Central memory CD4-positive, alpha-beta T cell (primary cell): ENCODE results near the gene MAPKAPK3.

ENCODE experiments used
- DNase-seq: peaks from one replicate; pipeline ENCODE4 v3.0.0; 2022

Gene MAPKAPK3

DNA sequence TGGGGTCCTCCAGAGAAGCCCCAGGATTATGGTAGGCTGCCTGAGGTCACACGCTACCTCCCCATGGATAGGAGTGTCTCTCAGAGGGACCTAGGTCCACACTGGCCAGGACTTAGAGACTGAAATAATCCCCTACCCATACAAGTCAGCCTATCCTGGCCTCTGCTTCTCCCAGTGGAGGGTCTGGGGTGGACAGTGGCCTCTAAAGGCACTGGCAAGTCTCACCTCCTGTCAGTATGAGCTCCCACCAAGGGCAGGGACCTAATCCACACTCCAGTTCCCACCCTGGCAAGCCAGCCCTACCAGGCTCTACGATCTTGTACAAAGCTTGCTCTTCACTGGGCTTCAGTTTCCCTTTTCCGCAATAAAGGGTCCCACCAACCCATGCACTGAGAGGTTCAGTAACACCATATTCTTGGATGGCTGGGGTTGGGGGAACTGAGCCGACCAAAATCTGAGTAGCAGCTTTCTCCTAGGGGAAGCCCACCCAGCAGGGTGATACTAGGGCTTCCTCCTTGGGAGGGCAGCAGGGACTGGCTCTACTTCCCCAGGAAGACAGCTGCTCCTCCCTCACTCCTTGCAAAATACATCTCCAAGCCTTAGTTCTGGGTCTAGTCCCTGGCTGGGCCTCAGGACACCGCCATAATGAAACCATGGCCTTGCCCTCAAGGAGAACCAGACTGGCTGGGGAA is 7.7 kb upstream of the MAPKAPK3 start:
- no peak for DNase-seq

GRCh38 chr3:50609763-50610085 is 7.2 kb upstream of the MAPKAPK3 start:
- no peak for DNase-seq

- no peak for DNase-seq
These were observed 6.6 kb upstream of the MAPKAPK3 start for GRCh38 chr3:50610181-50610971.

- DNase-seq, result no peak
These were observed 5.9 kb upstream of the MAPKAPK3 start for GRCh38 chr3:50610992-50611463.

DNA sequence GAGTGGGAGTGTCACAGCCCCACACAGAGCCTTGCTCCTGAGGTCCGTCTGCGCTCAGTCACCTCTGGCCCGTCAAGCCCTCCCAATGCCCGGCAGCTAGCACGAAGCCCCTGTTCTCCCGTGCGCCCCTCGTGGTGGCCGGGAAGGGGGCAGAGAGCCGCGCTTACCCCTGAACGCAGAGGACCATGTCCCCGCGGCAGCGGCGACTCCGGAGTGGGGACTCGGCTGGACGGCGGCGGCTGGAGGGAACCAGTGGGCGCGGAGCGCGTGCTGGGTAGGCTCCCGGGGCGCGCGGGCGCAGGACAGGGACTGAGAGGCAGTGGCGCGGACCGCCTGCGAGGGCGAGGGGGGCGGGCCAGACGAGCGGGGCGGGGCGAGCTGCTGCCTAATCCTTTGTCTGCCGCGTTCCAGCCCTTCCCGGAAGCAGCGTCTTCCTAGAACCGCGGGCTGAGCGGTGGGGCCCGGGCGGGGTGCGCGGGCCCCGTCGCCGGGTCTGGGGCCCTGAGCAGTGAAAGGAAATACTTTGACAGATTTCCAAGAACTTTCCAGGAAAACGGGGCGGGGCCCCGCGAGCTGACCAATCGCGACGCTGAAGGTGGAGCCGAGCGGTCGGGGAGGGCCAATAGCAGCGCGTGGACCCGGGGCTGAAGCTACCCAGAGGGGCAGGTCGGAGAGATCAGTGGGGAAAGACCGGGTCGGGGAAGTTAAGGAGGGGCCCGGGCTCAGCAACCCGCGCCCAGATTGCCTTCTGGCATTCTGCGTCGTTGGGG is 5.3 kb upstream of the MAPKAPK3 start, which contains the start of gene CISH:
TSS of gene CISH (minus strand) at position 311 of the 770 bp plus-strand sequence. CDS start at position 187, 124 bp downstream.
- DNase-seq, result peak; percentile 90

GRCh38 chr3:50612234-50612882 is 4.6 kb upstream of the MAPKAPK3 start:
- no peak for DNase-seq

GRCh38 chr3:50612970-50613846 is 3.7 kb upstream of the MAPKAPK3 start:
- no peak for DNase-seq

DNA sequence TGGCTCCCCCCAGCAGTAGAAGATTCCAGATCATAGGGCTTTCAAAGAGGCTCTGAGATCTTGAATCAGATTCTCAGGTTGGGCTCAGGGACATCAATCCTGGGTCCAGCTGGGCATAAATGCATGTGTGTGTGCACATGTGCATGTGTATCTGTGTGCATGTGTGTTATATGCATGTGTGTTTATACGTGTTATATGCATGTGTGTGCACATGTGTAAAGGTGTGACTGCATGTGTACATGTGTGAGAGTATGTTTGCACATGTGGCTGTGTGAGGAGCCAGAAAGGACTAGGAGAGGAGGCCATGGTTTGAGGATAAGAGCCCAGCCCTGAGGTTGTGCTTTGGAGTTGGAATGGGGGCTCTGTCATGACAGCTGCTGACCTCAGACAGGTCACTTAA is 1.8 kb upstream of the MAPKAPK3 start:
- no peak for DNase-seq

DNA sequence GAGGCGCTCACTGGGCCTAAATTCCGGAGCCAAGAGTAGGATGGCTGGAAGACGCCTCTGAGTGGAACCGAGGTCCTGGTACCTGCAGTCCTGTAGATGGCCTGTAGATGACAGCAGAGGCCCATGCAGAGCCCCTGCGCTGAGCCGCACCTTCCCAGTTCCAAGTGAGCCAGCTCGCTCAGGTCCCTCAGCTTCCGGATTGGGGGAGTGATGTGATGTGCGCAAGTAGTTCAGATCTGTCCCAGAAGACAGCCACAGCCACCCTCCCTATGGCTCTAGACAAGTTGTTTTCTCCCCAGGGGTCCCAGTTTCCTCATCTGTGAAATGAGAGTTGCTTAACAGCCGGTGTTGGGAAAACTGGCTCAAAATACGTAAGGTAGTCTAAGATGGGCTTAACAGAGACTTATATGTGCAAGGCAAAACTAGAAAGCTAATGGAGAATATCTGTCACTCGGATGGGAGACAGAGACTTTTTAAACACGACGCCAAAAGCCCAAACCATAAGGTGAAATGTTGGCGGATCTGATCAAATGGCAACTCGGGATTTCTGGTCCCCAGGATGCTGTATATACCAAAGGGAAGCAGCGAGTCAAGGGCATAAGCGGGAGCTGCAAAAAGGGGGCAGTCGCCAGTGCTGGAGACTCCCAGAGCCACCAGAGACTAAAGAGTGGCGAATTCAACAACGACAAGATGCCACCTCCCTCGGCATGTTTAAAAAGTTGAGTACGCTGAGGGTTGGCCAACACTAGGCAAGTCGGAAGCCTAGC is 765 bp upstream of the MAPKAPK3 start:
- DNase-seq, result peak; percentile 77

DNA sequence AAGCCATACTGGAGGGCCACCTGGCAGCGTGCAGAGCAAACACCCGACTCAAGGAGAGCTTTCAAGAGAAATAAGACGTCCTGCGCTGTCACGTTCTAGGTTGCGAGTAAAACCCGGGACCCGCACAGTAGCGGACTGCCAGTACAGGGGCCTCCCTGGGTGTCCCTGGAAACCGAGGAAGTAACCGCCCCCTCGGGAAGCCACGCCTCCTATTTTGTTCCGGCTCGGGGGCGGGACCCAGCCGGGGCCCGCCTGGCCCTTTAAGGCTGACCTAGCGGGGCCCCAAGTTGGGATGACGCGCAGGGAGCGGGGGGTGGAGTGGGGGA is 218 bp upstream of the MAPKAPK3 start:
- DNase-seq, result peak; percentile 93

- no peak for DNase-seq
These were observed 1.0 kb downstream of the MAPKAPK3 start for GRCh38 chr3:50617911-50618481.

DNA sequence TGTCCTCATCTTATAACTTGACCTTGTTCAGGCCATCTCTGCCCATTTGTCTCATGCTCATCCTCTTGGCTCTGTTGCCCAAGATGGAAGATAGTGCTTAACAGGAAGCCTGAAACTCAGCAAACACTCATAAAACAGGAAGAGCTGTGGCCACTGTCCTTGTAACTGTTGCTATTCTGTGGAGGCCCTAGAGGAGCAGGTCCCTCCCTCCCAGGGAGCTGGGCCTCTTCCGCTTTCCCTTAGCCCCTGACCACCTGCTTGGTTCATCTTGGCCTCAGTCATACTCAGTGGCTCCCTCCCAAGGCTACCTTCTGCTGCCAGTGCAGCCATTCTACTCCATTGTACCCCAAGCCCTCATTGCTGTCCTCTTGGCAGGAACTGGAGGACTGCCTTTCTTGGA is 3.5 kb downstream of the MAPKAPK3 start:
- DNase-seq, result no peak

DNA sequence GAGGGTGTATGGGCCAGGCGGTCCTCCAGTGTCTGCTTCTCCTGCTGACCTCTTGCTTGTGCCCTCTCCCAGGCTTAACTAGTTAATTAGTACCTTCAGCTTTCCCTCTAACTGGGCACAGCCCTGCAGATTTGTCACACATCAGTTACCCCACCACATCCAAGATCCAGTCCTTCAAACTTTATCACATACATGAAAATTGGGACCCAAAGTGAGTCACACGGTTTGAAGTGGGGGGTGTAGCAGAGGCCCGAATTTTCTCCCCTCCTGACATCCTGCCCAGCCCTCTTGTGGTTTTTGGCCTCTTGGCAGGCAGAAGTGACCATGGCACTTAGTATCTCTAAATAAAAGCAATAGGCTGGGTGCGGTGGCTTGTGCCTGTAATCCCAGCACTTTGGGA is 3.9 kb downstream of the MAPKAPK3 start:
- DNase-seq, result no peak

DNA sequence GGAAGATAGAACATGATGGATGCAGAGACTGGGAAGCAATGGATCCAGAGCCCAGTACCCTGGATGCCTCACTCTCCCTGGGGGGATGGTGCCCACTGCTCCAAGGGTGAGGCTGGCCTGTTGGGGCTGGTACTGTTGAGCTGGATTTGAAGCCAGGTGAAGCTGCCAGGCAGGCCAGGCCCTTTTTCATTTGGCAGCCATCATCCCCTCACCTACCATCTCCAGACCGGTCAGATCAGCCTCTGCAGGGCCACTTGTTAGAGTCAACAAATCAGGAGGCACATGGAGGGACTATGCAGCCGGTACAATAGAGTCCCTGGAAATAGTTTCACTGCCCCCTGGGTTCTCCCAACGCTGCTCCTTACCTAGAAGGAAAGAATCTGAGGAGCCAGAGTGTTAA is 5.9 kb downstream of the MAPKAPK3 start:
- DNase-seq, result no peak

- peak; percentile 34 for DNase-seq
These were observed 7.0 kb downstream of the MAPKAPK3 start for GRCh38 chr3:50623840-50624474.

- DNase-seq, result no peak
These were observed 7.7 kb downstream of the MAPKAPK3 start for GRCh38 chr3:50624634-50625033.

DNA sequence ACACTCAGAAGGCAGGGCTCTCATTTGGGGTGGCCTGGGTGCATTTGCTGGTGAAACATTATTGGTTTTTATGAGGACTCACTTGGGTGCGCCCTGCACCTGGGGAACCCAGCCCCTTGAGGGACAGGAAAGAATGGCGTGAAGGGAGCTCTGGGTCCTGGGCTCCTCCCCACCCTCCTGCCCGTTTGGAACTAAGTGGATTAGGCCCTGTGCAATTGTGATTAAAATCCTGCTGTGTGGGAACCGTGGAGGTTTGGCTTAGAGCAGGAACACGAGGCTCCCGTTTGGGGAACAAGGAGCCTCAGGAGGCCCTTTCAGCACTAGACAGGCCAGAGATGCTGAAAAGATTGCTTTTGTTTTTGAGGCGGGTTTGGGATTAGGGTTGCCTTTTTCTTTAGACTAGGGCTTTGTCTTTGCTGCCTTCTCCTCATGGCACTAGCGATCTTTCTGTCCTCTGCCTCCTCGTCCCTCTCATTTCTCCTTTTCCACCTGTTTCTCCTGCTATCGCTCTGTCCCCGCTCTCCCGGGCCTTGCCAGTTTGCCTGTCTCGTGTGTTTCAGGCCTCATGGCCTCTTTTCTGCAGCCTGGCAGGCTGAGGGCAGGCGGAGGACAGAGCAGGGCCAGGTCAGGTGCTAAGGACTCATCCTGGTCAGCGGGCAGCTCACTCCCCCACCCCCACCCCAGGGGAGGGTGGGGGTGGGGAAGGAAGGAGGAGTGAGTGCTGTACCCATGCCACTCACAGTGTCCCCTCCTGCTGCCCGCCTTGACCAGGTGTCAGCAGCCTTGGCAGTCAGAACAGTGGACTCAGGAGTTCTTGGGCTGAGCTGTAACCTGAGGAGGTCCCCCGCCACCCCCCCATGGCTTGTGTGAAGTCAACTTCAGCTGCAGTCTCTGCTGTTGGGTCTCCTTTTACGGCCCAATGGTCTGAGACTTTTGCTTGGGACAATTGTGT is 8.6 kb downstream of the MAPKAPK3 start:
- DNase-seq, result no peak

DNA sequence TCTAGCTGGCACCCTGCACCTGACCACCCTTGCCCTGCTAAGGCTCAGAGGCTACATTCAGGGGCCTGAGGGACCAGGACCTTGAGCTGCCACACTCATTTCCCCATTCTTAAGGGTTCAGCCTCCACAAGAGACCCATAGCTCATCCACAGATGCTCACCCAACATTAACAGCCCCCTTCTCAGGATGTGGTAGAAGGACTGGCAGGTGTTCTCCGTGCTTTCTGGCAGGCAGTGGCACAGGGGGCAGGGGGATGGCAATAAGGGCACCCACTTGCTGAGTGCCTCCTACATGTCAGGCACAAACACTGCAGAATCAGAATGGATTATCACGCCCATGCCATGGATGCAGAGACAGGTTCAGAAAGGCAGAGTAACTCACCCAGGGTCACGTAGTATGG is 9.4 kb downstream of the MAPKAPK3 start:
- DNase-seq, result no peak

DNA sequence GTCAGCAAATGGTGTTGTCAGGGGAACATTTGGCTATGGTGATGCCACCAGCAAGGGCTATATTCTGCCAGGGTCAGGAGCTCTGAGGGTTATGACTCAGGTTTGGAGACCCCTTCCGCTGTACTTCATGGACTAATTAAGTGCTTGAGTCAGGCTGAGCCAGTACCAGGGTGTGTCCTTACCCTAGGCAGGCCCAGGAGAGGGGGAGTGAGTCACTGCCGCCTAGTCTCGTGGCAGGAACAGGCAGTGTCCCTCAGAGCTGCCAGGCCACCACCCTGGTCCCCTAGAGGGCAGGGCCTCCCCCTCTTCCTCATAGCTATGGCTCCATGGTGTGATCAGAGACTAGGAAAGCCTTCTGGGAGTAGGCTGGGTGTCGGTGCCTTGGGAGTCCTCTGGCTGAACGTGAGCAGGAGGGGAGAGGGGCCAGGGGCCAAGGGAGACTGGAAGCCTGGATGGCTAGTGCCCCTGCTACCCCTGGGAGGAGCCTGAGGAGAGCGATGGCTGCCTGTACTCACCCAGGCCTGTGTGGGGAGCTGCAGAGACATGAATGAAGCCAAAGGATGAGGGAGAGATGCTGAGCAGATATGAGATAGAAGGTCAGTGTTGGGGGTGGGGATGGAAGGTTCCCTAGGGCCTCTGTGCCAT is 10.6 kb downstream of the MAPKAPK3 start:
- DNase-seq, result no peak
